ENCODE results near the gene LUZP1. TPM values are rescaled to one million over a fixed set of nuclear protein-coding genes. Genes with fewer than 3 reads are reported as not detected.

LUZP1 gene
- total and polyA plus RNA-seq, 10 of the 15 experiments (the other 5 are each of a cell fraction or from before 2014, with no cell fraction given), result 11.3 to 28.2 (median 17.3) TPM

- in situ Hi-C loops (cut with MboI) (loop anchor here (5.0 kb wide), 3 partner anchors 88 to 178 kb away; no protein-coding TSS in a partner anchor), intact Hi-C loops (cut with micrococcal nuclease; ENCODE audit: unreplicated experiment) (no loop called here)
- ChIA-PET POLR2A (interaction anchor here (0.8 to 5.7 kb wide), 6 partner anchors 20 to 86 kb away, joined by 3 to 31 read pairs (median 3); no protein-coding TSS in a partner anchor), SMC1A (ENCODE audit: uncharacterized antibody, unreplicated experiment) (interaction anchor here (0.7 to 7.6 kb wide), 27 partner anchors 12 to 440 kb away, joined by 3 to 455 read pairs (median 5); partner anchors contain the start of gene LUZP1), CTCF (interaction anchor here (0.6 to 20.3 kb wide), 37 partner anchors 8 to 305 kb away, joined by 3 to 961 read pairs (median 5); partner anchors contain the start of gene LUZP1), RAD21 (ENCODE audit: unreplicated experiment) (interaction anchor here (0.7 to 6.3 kb wide), 24 partner anchors 10 to 245 kb away, joined by 3 to 338 read pairs (median 6); partner anchors contain the start of genes HNRNPR and LUZP1)
- no peaks in the 10 kb centered on the region for H4K20me1 ChIP-seq (ENCODE audit: control insufficient read depth, insufficient read depth)
- no TSS peak for BruUV-seq (replicated peaks)
- H3K27me3 ChIP-seq (replicated peaks in 1 of 2; ENCODE audit: control insufficient read depth in 2 of 2, insufficient read depth in 2 of 2, low read length in 1 of 2), result no peaks in the 10 kb centered on the region
- H3K4me2 ChIP-seq (ENCODE audit: control insufficient read depth, insufficient read depth), result no peak overlapping the region
- no peak for TF ChIP-seq DPF2 (IDR thresholded peaks at IDR 0.05)
- no peak for TF ChIP-seq JUND (IDR thresholded peaks at IDR 0.05; ENCODE audit: low read depth, low read length)
- TF ChIP-seq MEF2A (IDR thresholded peaks at IDR 0.05; ENCODE audit: insufficient read depth, low read depth, low read length), result no peak
- TF ChIP-seq FOXK2 (IDR thresholded peaks at IDR 0.05), result no peak
- TF ChIP-seq HDAC2 (IDR thresholded peaks at IDR 0.05), result no peak
- no peak for ATAC-seq
- no peaks in the 10 kb centered on the region; the same call in 1 of the 2 replicates for H3K79me2 ChIP-seq (ENCODE audit: control insufficient read depth, insufficient read depth, low read length)
- H3K4me1 ChIP-seq (ENCODE audit: control insufficient read depth, insufficient read depth, low read length), result no peaks in the 10 kb centered on the region
- no peak for FAIRE-seq
- no peaks in the 10 kb centered on the region; a peak in 1 of 4 replicates for H3K36me3 ChIP-seq (ENCODE audit: control insufficient read depth in 2 of 2, insufficient read depth in 2 of 2, low read length in 1 of 2)
- H3K9me3 ChIP-seq (replicated peaks; ENCODE audit: control insufficient read depth, insufficient read depth, low read length), result no peaks in the 10 kb centered on the region
- H3K27ac ChIP-seq (ENCODE audit: control insufficient read depth, insufficient read depth), result no peak overlapping the region
- no peak for DNase-seq (ENCODE audit: low read depth, low spot score)
- whole genome bisulfite sequencing (ENCODE audit: insufficient coverage, insufficient replicate concordance, low lambda C conversion rate, missing lambda C conversion rate), result 96% methylated on average over 1 of the region's 1 CpG
- H3K4me3 ChIP-seq, result no peak overlapping the region
- no peak overlapping the region for H2AFZ ChIP-seq (ENCODE audit: control insufficient read depth, low read depth, low read length)
- H3K9ac ChIP-seq (ENCODE audit: control insufficient read depth, insufficient read depth, low read length), result no peak overlapping the region
These were observed 69.5 kb downstream of the LUZP1 start for GRCh38 chr1:23099171-23099536.

- POLR2A ChIA-PET, result interaction anchor here (0.6 to 5.7 kb wide), 6 partner anchors 20 to 86 kb away, joined by 3 to 31 read pairs (median 3); no protein-coding TSS in a partner anchor
- H3K9me3 ChIP-seq (replicated peaks; ENCODE audit: control insufficient read depth, insufficient read depth, low read length), result no peaks in the 10 kb centered on the region
- SMC1A ChIA-PET (ENCODE audit: uncharacterized antibody, unreplicated experiment), result interaction anchor here (0.7 to 7.6 kb wide), 27 partner anchors 12 to 441 kb away, joined by 3 to 455 read pairs (median 5); partner anchors contain the start of gene LUZP1
- peak; percentile 78 for ATAC-seq
- H3K4me2 ChIP-seq (ENCODE audit: control insufficient read depth, insufficient read depth), result no peak overlapping the region
- H3K4me1 ChIP-seq (ENCODE audit: control insufficient read depth, insufficient read depth, low read length), result no peaks in the 10 kb centered on the region
- H3K4me3 ChIP-seq, result no peak overlapping the region
- BruUV-seq (replicated peaks), result no TSS peak
- no peak overlapping the region for H3K27ac ChIP-seq (ENCODE audit: control insufficient read depth, insufficient read depth)
- H3K36me3 ChIP-seq (ENCODE audit: control insufficient read depth in 2 of 2, insufficient read depth in 2 of 2, low read length in 1 of 2), result peaks cover 0 to 5% of the 10 kb centered on the region in 2 experiments; a peak in 2 of 4 replicates
- no peak overlapping the region for H3K9ac ChIP-seq (ENCODE audit: control insufficient read depth, insufficient read depth, low read length)
- no peak overlapping the region; the same call in 1 of the 2 replicates for H2AFZ ChIP-seq (ENCODE audit: control insufficient read depth, low read depth, low read length)
- in situ Hi-C loops (cut with MboI) (loop anchor here (5.0 kb wide), 3 partner anchors 89 to 179 kb away; no protein-coding TSS in a partner anchor), intact Hi-C loops (cut with micrococcal nuclease; ENCODE audit: unreplicated experiment) (loop anchor here (1.0 kb wide), 2 partner anchors 86 to 122 kb away; no protein-coding TSS in a partner anchor)
- FAIRE-seq, result peak; percentile 94
- RAD21 ChIA-PET (ENCODE audit: unreplicated experiment), result interaction anchor here (0.6 to 6.3 kb wide), 23 partner anchors 9 to 179 kb away, joined by 3 to 338 read pairs (median 6); partner anchors contain the start of gene LUZP1
- H3K27me3 ChIP-seq (replicated peaks in 1 of 2; ENCODE audit: control insufficient read depth in 2 of 2, insufficient read depth in 2 of 2, low read length in 1 of 2), result no peaks in the 10 kb centered on the region
- WGBS (ENCODE audit: insufficient coverage, insufficient replicate concordance, low lambda C conversion rate, missing lambda C conversion rate), result 57% methylated on average over 12 of the region's 12 CpGs
- no peak for DNase-seq (ENCODE audit: low read depth, low spot score)
- H3K79me2 ChIP-seq (ENCODE audit: control insufficient read depth, insufficient read depth, low read length), result no peaks in the 10 kb centered on the region; the same call in 1 of the 2 replicates
- no peaks in the 10 kb centered on the region for H4K20me1 ChIP-seq (ENCODE audit: control insufficient read depth, insufficient read depth)
- CTCF ChIA-PET, result interaction anchor here (0.6 to 20.3 kb wide), 38 partner anchors 8 to 400 kb away, joined by 3 to 961 read pairs (median 5); partner anchors contain the start of gene LUZP1
- TF ChIP-seq SMC3 (IDR thresholded peaks at IDR 0.05; ENCODE audit: borderline replicate concordance, low read length) (peak; percentile 99), BRCA1 (IDR thresholded peaks at IDR 0.05; ENCODE audit: low read depth, low read length) (no peak), NR2F1 (conservative IDR thresholded peaks at IDR 0.05) (no peak), ZNF622 (IDR thresholded peaks at IDR 0.05) (no peak), SP1 (IDR thresholded peaks at IDR 0.05; ENCODE audit: low read depth, low read length) (no peak), ESRRA (IDR thresholded peaks at IDR 0.05; ENCODE audit: low read length) (no peak), IRF4 (IDR thresholded peaks at IDR 0.05; ENCODE audit: low read depth, low read length) (no peak), CHD4 (IDR thresholded peaks at IDR 0.05) (no peak), NR2C1 (IDR thresholded peaks at IDR 0.05) (no peak), YBX1 (IDR thresholded peaks at IDR 0.05) (no peak)
- TF ChIP-seq, protein P1, sequence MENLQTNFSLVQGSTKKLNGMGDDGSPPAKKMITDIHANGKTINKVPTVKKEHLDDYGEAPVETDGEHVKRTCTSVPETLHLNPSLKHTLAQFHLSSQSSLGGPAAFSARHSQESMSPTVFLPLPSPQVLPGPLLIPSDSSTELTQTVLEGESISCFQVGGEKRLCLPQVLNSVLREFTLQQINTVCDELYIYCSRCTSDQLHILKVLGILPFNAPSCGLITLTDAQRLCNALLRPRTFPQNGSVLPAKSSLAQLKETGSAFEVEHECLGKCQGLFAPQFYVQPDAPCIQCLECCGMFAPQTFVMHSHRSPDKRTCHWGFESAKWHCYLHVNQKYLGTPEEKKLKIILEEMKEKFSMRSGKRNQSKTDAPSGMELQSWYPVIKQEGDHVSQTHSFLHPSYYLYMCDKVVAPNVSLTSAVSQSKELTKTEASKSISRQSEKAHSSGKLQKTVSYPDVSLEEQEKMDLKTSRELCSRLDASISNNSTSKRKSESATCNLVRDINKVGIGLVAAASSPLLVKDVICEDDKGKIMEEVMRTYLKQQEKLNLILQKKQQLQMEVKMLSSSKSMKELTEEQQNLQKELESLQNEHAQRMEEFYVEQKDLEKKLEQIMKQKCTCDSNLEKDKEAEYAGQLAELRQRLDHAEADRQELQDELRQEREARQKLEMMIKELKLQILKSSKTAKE (IDR thresholded peaks at IDR 0.05; ENCODE audit: low read depth, poor library complexity, severe bottlenecking), result peak; percentile 57
These were observed 70.0 kb downstream of the LUZP1 start for GRCh38 chr1:23098463-23099170.

Data from GM12878 (cell line).